ENCODE data around the gene CFAP74.

Gene CFAP74

DNA sequence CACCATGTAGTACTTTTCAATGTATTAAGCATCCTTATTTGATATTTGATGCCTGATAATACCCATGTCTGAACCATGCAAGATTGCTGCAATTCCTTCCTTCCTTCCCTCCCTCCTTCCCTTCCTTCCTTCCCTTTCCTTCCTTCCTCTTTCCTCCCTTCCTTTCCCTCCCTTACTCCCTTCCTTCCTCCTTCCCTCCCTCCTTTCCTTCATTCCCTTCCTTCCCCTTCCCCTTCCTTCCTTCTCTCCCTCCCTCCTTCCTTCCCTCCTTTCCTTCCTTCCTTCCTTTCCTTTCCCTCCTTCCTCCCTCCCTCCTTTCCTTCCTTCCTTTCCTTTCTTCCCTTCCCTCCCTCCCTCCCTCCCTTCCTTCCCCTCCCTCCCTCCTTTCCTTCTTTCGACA, 54.8 kb downstream of the CFAP74 start:
- Histone ChIP-seq H3K4me2 (ENCODE audit: insufficient read depth, low read length) (no peak overlapping the region), H3K9me3 (ENCODE audit: insufficient read depth, low read length, severe bottlenecking) (no peaks in the 10 kb centered on the region), H3K4me3 (ENCODE audit: low read depth in 1 of 2, low read length in 2 of 2) (no peak overlapping the region), H3K79me2 (ENCODE audit: insufficient read depth, low read length) (no peaks in the 10 kb centered on the region), H3K4me1 (ENCODE audit: insufficient read depth, low read length) (peaks cover 5% of the 10 kb centered on the region), H3K27ac (ENCODE audit: low read length) (no peak overlapping the region), H4K20me1 (ENCODE audit: insufficient read depth, low read length) (no peaks in the 10 kb centered on the region), H3K27me3 (ENCODE audit: insufficient read depth, low read length, poor library complexity) (no peaks in the 10 kb centered on the region), H2AFZ (ENCODE audit: low read depth, low read length) (no peak overlapping the region), H3K36me3 (ENCODE audit: insufficient read depth, low read length) (no peaks in the 10 kb centered on the region), H3K9ac (ENCODE audit: low read depth, low read length) (no peak overlapping the region)
- TF ChIP-seq CTCF (IDR thresholded peaks at IDR 0.05; ENCODE audit: borderline replicate concordance, extremely low read depth, low read length, poor library complexity, severe bottlenecking) (no peak), EZH2 (IDR thresholded peaks at IDR 0.05; ENCODE audit: borderline replicate concordance, low read depth, low read length, severe bottlenecking) (no peak)
- ATAC-seq (ENCODE audit: insufficient read depth, low read depth) (no peak), DNase-seq (no peak)

DNA sequence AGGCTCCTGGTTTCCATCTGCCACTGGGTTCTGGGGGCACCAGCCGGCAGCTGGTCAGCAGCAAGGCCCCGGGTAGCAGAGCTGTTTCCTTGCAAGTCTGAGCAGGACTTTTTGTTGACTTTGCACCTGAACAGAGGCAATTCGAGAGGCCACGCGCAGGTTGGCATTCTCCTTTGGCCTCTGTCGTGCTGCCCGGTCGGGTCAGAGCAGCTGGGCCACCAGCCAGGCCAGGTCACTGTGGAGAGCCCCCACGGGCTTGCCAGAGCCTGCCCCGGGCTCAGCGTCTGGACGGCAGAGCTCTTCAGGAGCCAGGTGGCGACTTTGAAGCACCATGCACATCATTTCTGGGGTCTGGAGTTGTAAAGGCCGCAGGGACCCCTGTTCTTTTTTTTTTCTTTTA, 56.1 kb downstream of the CFAP74 start:
- no peak for ATAC-seq (ENCODE audit: insufficient read depth, low read depth)
- no peak for TF ChIP-seq EZH2 (IDR thresholded peaks at IDR 0.05; ENCODE audit: borderline replicate concordance, low read depth, low read length, severe bottlenecking)
- TF ChIP-seq CTCF (IDR thresholded peaks at IDR 0.05; ENCODE audit: borderline replicate concordance, extremely low read depth, low read length, poor library complexity, severe bottlenecking), result no peak
- Histone ChIP-seq H3K9ac (ENCODE audit: low read depth, low read length) (no peak overlapping the region), H3K27ac (ENCODE audit: low read length) (no peak overlapping the region), H2AFZ (ENCODE audit: low read depth, low read length) (no peak overlapping the region), H3K27me3 (ENCODE audit: insufficient read depth, low read length, poor library complexity) (no peaks in the 10 kb centered on the region), H3K4me3 (ENCODE audit: low read depth in 1 of 2, low read length in 2 of 2) (no peak overlapping the region), H3K36me3 (ENCODE audit: insufficient read depth, low read length) (no peaks in the 10 kb centered on the region), H3K9me3 (ENCODE audit: insufficient read depth, low read length, severe bottlenecking) (no peaks in the 10 kb centered on the region), H3K4me1 (ENCODE audit: insufficient read depth, low read length) (peaks cover 8% of the 10 kb centered on the region), H4K20me1 (ENCODE audit: insufficient read depth, low read length) (no peaks in the 10 kb centered on the region), H3K79me2 (ENCODE audit: insufficient read depth, low read length) (no peaks in the 10 kb centered on the region), H3K4me2 (ENCODE audit: insufficient read depth, low read length) (no peak overlapping the region)
- no peak for DNase-seq

GRCh38 chr1:1946540-1946939, 57.0 kb downstream of the CFAP74 start:
- TF ChIP-seq EZH2 (IDR thresholded peaks at IDR 0.05; ENCODE audit: borderline replicate concordance, low read depth, low read length, severe bottlenecking), result no peak
- no peak for TF ChIP-seq CTCF (IDR thresholded peaks at IDR 0.05; ENCODE audit: borderline replicate concordance, extremely low read depth, low read length, poor library complexity, severe bottlenecking)
- Histone ChIP-seq H3K4me2 (ENCODE audit: insufficient read depth, low read length) (no peak overlapping the region), H4K20me1 (ENCODE audit: insufficient read depth, low read length) (no peaks in the 10 kb centered on the region), H2AFZ (ENCODE audit: low read depth, low read length) (no peak overlapping the region), H3K27ac (ENCODE audit: low read length) (no peak overlapping the region), H3K4me1 (ENCODE audit: insufficient read depth, low read length) (peaks cover 8% of the 10 kb centered on the region), H3K36me3 (ENCODE audit: insufficient read depth, low read length) (no peaks in the 10 kb centered on the region), H3K9me3 (ENCODE audit: insufficient read depth, low read length, severe bottlenecking) (no peaks in the 10 kb centered on the region), H3K27me3 (ENCODE audit: insufficient read depth, low read length, poor library complexity) (no peaks in the 10 kb centered on the region), H3K4me3 (ENCODE audit: low read depth in 1 of 2, low read length in 2 of 2) (no peak overlapping the region), H3K79me2 (ENCODE audit: insufficient read depth, low read length) (no peaks in the 10 kb centered on the region), H3K9ac (ENCODE audit: low read depth, low read length) (no peak overlapping the region)
- ATAC-seq (ENCODE audit: insufficient read depth, low read depth), result no peak
- DNase-seq, result no peak

Data from DND-41 (cell line).